Amygdala (tissue), 56 donors: ENCODE measurements around the gene LMOD1.
A peak's percentile ranks its signal among the peaks of the same experiment; 100 is the strongest.
"Not testable (repeated sequence)": the region's sequence is repeated elsewhere in the genome, so short reads cannot be mapped to it uniquely, and the experiment has no call there.

Source experiments
- DNase-seq, 56 donors: peaks; one replicate each; lab custom pipeline; 2025; lab: John Stamatoyannopoulos, UW

The LMOD1 gene

DNA sequence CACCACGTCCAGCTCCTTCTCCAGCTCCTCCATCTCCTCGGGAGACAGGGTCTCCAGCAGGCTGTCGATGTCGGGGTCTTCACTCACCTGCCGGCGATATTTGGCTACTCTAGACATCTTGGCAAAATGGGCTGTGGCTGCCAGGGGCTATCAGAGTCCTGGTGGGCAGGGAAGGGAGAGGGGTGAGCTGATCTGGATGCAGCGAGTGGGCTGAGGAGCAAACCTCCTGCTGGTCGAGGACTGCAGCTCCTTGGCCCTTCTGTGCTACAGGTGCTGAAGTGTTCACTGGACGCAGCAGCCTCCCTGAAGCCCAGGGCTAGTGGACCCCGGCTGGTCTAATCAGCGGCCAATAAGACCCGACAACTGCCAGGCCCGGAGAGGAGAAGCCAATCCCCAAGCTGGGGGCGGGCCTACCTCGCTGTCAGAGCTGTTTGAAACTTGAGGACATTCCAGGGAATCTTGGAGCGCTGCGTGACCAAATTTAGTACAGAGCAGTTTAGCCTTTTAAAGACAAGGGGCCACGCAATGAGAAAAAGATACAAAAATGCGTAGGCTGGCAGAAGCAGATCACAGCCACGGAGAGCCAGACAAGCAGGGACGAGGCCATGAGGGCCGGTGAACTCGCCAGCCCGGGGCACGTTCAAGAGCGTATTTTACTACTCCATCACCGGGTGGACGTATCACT is at the start of gene LMOD1:
Gene LMOD1, minus strand, starts transcription at position 325 of the 685 bp plus-strand sequence. Its CDS starts 208 bp downstream, at position 117.
- peak in 48 of 56 donors; percentile 5 to 72 (median 37) for DNase-seq

- DNase-seq: no peak
These were observed 44.1 kb upstream of the LMOD1 start for GRCh38 chr1:201990427-201990826.

DNA sequence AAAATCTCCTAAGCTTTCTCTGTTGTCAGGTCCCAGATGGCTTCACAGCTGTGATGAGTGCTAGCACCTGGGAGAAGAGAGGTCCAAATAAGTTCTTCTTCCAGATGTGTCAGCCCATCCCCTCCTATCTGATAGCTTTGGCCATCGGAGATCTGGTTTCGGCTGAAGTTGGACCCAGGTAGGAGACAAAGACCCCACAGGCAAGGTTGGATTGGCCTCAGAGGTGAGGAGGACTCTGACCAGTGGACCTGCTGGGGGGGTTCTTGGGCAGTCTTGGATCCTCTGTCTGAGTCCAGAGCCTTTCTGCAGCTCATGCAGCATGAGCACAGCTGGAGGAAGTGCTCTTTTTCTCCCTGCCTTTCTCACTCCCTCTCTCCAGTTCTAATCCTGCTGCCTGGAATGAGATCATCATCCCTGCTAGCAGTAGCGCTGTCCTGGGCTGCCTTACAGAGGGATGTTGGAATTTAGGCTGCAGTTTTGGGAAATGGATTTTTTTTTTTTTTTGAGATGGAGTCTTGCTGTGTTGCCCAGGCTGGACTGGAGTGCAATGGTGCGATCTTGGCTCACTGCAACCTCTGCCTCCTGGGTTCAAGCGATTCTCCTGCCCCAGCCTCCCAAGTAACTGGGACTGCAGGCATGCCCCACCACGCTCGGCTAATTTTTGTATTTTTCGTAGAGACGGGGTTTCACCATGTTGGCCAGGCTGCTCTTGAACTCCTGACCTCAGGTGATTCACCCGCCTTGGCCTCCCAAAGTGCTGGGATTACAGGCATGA is 43.2 kb upstream of the LMOD1 start:
- DNase-seq: no peak

DNA sequence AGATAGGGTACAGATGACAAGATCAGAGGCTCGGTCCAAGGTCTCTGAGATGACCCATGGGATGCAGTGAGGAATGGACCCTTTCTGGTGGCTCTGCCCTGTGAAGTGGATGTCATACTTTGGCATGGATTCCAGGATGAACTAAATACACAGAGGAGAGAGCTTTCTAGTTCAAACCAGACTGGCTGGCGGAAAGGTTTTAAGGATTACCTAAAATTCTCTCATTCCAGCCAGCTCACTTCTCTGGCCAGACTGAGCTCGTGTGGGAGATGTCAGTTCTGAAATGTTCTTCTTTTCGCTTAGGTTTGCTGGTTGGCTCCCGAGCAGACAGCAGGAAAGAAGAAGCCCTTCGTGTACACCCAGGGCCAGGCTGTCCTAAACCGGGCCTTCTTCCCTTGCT is 42.3 kb upstream of the LMOD1 start:
- no peak for DNase-seq

DNA sequence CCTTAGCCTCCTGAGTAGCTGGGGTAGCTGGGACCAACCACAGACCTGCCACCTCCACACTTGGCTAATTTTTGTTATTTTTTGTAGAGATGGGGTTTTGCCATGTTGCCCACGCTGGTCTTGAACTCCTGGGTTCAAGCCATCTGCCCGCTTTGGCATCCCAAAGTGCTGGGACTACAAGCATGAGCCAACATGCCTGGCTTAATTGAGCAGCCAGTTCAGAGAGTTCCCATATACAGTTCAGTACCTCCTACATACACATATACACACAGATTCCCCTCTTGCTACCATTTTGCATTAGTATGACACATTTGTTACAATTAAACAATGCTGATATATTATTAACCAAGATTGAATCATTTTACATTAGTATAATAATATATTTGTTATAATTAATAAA is 39.0 kb upstream of the LMOD1 start:
- DNase-seq: no peak

- no peak for DNase-seq
These were observed 38.1 kb upstream of the LMOD1 start for GRCh38 chr1:201984446-201984845.

GRCh38 chr1:201983380-201983805 is 37.0 kb upstream of the LMOD1 start:
- DNase-seq: no peak

- peak in 42 of 56 donors; percentile 8 to 70 (median 43) for DNase-seq
These were observed 36.5 kb upstream of the LMOD1 start, which contains the start of gene RNPEP for GRCh38 chr1:201982623-201983379. TSS of gene RNPEP (plus strand) at chr1:201982648. CDS start at chr1:201982667, 19 bp downstream.

DNA sequence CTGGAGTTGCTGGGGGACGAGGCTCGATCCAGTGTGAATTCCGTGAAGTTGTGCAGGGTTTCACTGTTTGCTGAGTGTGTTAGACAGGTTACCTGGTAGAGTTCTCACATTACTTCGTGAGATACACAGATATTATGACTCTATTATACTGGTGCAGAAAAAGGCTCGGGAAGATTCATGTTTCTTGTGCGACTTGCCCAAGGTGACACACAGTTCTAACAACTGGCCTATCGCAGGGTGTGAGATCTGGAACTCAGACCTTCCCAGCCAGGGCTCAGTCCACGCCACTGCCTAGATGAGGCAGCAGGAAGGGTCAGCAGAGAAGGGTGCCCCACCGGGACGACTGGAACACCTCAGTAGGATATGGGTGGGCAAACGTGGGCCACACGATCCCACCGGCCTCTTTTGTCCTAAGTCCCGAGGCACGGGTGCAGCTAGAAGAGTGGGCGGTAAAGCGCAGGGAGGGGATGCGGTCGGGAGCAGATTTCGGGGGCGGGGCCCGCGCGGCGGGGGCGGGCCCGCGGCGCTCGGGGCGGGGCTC is 35.8 kb upstream of the LMOD1 start:
- peak in 27 of 56 donors; percentile 8 to 72 (median 46) for DNase-seq

- peak in 2 of 56 donors; percentile 4 to 9 for DNase-seq
These were observed 24.2 kb upstream of the LMOD1 start for GRCh38 chr1:201970334-201971159.

GRCh38 chr1:201968202-201968925 is 22.0 kb upstream of the LMOD1 start:
- DNase-seq: no peak

DNA sequence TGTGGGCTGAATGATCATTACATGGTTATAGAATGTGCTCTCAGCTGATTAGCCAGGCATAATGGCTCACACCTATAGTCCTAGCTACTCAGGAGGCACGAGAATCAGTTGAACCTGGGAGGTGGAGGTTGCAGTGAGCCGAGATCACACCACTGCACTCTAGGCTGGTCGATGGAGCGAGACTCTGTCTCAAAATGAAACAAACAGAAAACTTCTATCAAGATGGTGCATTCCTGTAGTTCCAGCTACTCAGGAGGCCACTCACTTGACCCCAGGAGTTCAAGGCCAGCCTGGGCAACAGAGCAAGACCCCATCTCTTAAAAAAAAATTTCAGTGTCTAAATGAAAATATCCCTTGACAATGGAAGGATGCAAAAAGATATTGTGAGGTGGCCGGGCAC is 19.8 kb upstream of the LMOD1 start:
- DNase-seq: no peak

DNA sequence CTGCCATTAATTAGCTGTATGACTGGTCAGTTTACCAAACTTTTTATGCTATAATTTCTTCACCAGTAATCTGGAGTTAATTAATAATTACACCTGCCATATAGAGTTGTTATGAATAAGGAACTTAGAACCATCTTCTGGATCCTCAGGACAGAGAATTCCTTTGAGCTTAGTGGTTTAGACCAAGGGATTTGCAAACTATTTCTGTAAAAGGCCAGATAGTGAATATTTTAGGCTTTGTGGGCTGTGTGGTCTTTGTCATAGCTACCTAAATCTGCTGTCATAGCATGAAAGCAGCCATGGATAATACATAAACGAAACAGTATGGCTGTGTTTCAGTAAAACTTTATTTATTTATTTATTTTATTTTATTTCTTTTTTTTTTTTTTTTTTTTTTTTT is 17.9 kb upstream of the LMOD1 start:
- DNase-seq: no peak

- DNase-seq: not testable (repeated sequence)
These were observed 16.0 kb upstream of the LMOD1 start for GRCh38 chr1:201962382-201962781.

DNA sequence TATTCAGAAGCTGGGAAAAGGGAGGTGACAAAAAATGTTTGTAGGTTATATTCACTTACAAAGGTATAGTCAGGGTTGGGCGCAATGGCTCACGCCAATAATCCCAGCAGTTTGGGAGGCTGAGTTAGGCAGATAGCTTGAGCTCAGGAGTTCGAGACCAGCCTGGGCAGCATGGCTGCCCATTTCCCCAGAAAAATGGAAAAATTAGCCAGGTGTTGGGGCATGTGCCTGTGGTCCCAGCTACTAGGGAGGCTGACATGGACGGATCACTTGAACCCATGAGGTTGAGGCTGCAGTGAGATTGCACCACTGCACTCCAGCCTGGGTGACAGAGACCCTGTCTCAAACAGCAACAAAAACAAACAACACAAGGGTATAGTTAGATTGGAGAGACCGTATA is 12.0 kb upstream of the LMOD1 start:
- no peak for DNase-seq

GRCh38 chr1:201955729-201956143 is 9.4 kb upstream of the LMOD1 start:
- DNase-seq: no peak

DNA sequence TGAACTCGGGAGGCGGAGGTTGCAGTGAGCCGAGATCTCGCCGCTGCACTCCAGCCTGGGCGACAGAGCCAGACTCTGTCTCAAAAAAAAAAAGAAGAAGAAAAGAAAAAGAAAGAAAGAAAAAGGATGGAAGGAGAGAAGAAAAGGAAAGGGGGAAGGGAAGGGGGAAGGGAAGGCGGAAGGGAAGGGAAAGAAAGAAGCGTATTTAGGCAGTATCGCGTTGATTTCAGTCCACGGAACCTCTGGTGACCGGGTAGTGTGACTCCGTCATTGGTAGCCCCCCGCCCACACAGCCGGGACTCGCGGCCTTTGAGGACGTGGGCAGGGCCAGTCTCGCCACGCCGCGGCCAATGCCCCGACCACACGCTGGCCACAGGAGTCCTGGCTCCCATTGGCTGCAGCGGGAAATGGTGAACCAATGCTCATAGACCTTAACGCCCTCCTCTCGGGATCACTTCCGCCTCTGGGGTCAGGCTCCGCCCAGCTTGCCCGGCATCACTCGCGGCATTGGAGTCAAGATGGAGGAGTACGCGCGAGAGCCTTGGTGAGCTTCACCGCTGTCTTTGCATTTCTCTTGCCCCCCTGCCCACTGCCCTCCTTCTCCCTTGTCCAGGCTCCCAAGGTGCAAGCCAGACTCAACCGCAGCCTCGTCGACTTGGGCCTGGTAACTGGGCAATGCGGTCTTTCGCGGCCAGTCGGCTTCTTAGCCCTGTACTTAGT is 8.8 kb upstream of the LMOD1 start, which contains the start of gene TIMM17A:
Gene TIMM17A, plus strand, starts transcription at position 495 of the 720 bp plus-strand sequence. Its CDS starts 24 bp downstream, at position 519.
- DNase-seq: peak; percentile 67 to 99 (median 96)
